Astrocyte of the cerebellum (primary cell): ENCODE results near the gene PKNOX2.

Experiments used
- DNase-seq: peaks from one replicate; pipeline ENCODE4 v3.0.0-alpha.2; 2011; ENCODE audit warnings: low read depth
- H3K4me3 ChIP-seq: 2 replicates; pipeline ENCODE4 v1.5.1; 2011; ENCODE audit warnings: mild to moderate bottlenecking, low read depth, low read length, moderate library complexity
- CTCF ChIP-seq: IDR thresholded peaks from 2 replicates; pipeline ENCODE4 v1.5.1; 2012; ENCODE audit warnings: low read length, low read depth, moderate library complexity, mild to moderate bottlenecking; ENCODE audit errors: missing control alignments
- in situ Hi-C: cut with HindIII; loops from 2 replicates; pipeline ENCODE4 v1.10.0; 2017; ENCODE audit warnings: low sequenced_read_pairs

The PKNOX2 gene

GRCh38 chr11:125300791-125301218 is 136.3 kb downstream of the PKNOX2 start:
- DNase-seq: peak; percentile 59
- H3K4me3 ChIP-seq: no peak overlapping the region
- in situ Hi-C loops: no loop called here
- no peak for TF ChIP-seq CTCF

- DNase-seq: no peak
- H3K4me3 ChIP-seq: no peak overlapping the region
- TF ChIP-seq CTCF: no peak
- in situ Hi-C loops: no loop called here
Measured at GRCh38 chr11:125301346-125301745, 136.8 kb downstream of the PKNOX2 start.

- TF ChIP-seq CTCF: no peak
- in situ Hi-C loops: no loop called here
- H3K4me3 ChIP-seq: no peak overlapping the region
- no peak for DNase-seq
Measured at GRCh38 chr11:125303186-125303585, 138.6 kb downstream of the PKNOX2 start.

GRCh38 chr11:125303694-125304093 is 139.1 kb downstream of the PKNOX2 start:
- DNase-seq: no peak
- no peak for TF ChIP-seq CTCF
- in situ Hi-C loops: no loop called here
- no peak overlapping the region for H3K4me3 ChIP-seq

- in situ Hi-C loops: no loop called here
- no peak for DNase-seq
- H3K4me3 ChIP-seq: no peak overlapping the region
- no peak for TF ChIP-seq CTCF
Measured at GRCh38 chr11:125304136-125304535, 139.6 kb downstream of the PKNOX2 start.

GRCh38 chr11:125304876-125305275 is 140.3 kb downstream of the PKNOX2 start:
- no peak for DNase-seq
- no peak overlapping the region for H3K4me3 ChIP-seq
- in situ Hi-C loops: no loop called here
- TF ChIP-seq CTCF: no peak

GRCh38 chr11:125305345-125305744 is 140.8 kb downstream of the PKNOX2 start:
- DNase-seq: no peak
- TF ChIP-seq CTCF: no peak
- in situ Hi-C loops: no loop called here
- no peak overlapping the region for H3K4me3 ChIP-seq
